OCI-LY7 (cell line): ENCODE measurements around the gene CABP4. TPM values are rescaled to one million over a fixed set of nuclear protein-coding genes. Genes with fewer than 3 reads are reported as not detected.
A peak's percentile ranks its signal among the peaks of the same experiment; 100 is the strongest.

Source experiments
- BruUV-seq: library from RNA; stranded (reverse); fragments of 400-500 nt; replicated peaks from 2 replicates; lab custom pipeline; 2021; lab: Mats Ljungman, UMichigan
- CTCF ChIA-PET: fragments of 300-600 bp; sonication (Branson Sonifier 250); formaldehyde crosslinking; loops from one replicate; lab custom pipeline; 2022; ENCODE audit warnings: antibody characterized with exemption; ENCODE audit not compliant: unreplicated experiment; lab: Charles Lee
- POLR2A ChIA-PET: fragments of 300-600 bp; sonication (Branson Sonifier 250); formaldehyde crosslinking; loops from one replicate; lab custom pipeline; 2022; ENCODE audit warnings: antibody characterized with exemption; lab: Charles Lee
- DNase-seq: peaks from one replicate; pipeline ENCODE4 v3.0.0-alpha.2; 2015; ENCODE audit warnings: low spot score
- H2AFZ ChIP-seq: fragments of 200-600 bp; sonication (generic), shearing (Covaris generic); 2 replicates; pipeline ENCODE4 v1.6.1; 2014; ENCODE audit warnings: mild to moderate bottlenecking, antibody characterized with exemption, low read length, moderate library complexity
- H3K27ac ChIP-seq: fragments of 200-600 bp; sonication (generic); 2 replicates; pipeline ENCODE4 v1.5.1; 2014; ENCODE audit warnings: mixed run types, low read depth, mild to moderate bottlenecking, moderate library complexity, low read length, inconsistent platforms; ENCODE audit not compliant: poor library complexity, severe bottlenecking
- H3K36me3 ChIP-seq: fragments of 200-600 bp; sonication (generic); 2 replicates; pipeline ENCODE4 v1.6.1; 2014; ENCODE audit warnings: mild to moderate bottlenecking, antibody characterized with exemption, low read length, moderate library complexity, mixed read lengths; ENCODE audit not compliant: insufficient read depth
- H3K4me1 ChIP-seq: fragments of 200-600 bp; sonication (generic); 2 replicates; pipeline ENCODE4 v1.5.1; 2014; ENCODE audit warnings: mild to moderate bottlenecking, low read length; ENCODE audit not compliant: insufficient read depth, poor library complexity, severe bottlenecking
- H3K4me2 ChIP-seq: fragments of 200-600 bp; sonication (generic); 2 replicates; pipeline ENCODE4 v1.6.1; 2014; ENCODE audit warnings: mild to moderate bottlenecking, low read length
- H3K4me3 ChIP-seq: fragments of 200-600 bp; sonication (generic); 2 replicates; pipeline ENCODE4 v1.5.1; 2014; ENCODE audit warnings: mild to moderate bottlenecking, low read depth, low read length; ENCODE audit not compliant: poor library complexity, severe bottlenecking
- H3K79me2 ChIP-seq: fragments of 200-600 bp; sonication (generic); 2 replicates; pipeline ENCODE4 v1.6.1; 2016; ENCODE audit warnings: low read depth, mild to moderate bottlenecking, low read length, moderate library complexity, mixed read lengths; ENCODE audit not compliant: insufficient read depth
- H3K9me2 ChIP-seq: fragments of 200-600 bp; sonication (generic); 2 replicates; pipeline ENCODE4 v1.6.1; 2016; ENCODE audit warnings: mild to moderate bottlenecking, low read length, mixed read lengths; ENCODE audit not compliant: insufficient read depth
- H3K9me3 ChIP-seq: fragments of 200-600 bp; sonication (generic); 2 replicates; pipeline ENCODE4 v1.6.1; 2014; ENCODE audit warnings: mild to moderate bottlenecking, mixed run types, low read length, mixed read lengths
- H4K20me1 ChIP-seq: fragments of 200-600 bp; sonication (generic); 2 replicates; pipeline ENCODE4 v1.6.1; 2014; ENCODE audit warnings: mild to moderate bottlenecking, antibody characterized with exemption, low read length, moderate library complexity, mixed read lengths; ENCODE audit not compliant: insufficient read depth
- CTCF ChIP-seq: fragments of 200-600 bp; sonication (generic); conservative IDR thresholded peaks from 2 replicates; pipeline ENCODE4 v1.5.1; 2014; ENCODE audit warnings: mild to moderate bottlenecking, antibody characterized with exemption, low read length, moderate library complexity, mixed read lengths
- EZH2phosphoT487 ChIP-seq: fragments of 200-600 bp; sonication (generic); IDR thresholded peaks from 2 replicates; pipeline ENCODE4 v1.6.1; 2018; ENCODE audit warnings: low read depth, borderline replicate concordance, mild to moderate bottlenecking, mixed run types, antibody characterized with exemption, low read length, moderate library complexity, mixed read lengths
- intact Hi-C: fragments of 100-400 bp; cut with micrococcal nuclease; formaldehyde crosslinking; loops from one replicate; pipeline ENCODE4 v1.10.0; 2022; ENCODE audit not compliant: unreplicated experiment
- total RNA-seq, 2 experiments: library from RNA; depleted of rRNA in 1 of 2; stranded (reverse); fragments of >200 nt in 1 of 2; shearing (Covaris generic) in 1 of 2; gene quantifications; 2 replicates each; pipeline ENCODE4 v1.2.3, GENCODE V29; 2014 to 2022

The CABP4 gene
- total RNA-seq, 2 experiments from 2014 or later, result 3.0 to 11.5 TPM

GRCh38 chr11:67463186-67463585 is 8.0 kb downstream of the CABP4 start:
- H3K4me2 ChIP-seq, result no peak overlapping the region
- intact Hi-C loops, result no loop called here
- no peak overlapping the region for H3K27ac ChIP-seq
- ChIA-PET CTCF (no interaction called here), POLR2A (interaction anchor here (0.7 kb wide), 1 partner anchor 11 kb away, joined by 4 read pairs; no protein-coding TSS in a partner anchor)
- peaks cover 16% of the 10 kb centered on the region; the same call in 1 of the 2 replicates for H3K79me2 ChIP-seq
- no peaks in the 10 kb centered on the region; the same call in 1 of the 2 replicates for H3K36me3 ChIP-seq
- no peak overlapping the region for H2AFZ ChIP-seq
- TF ChIP-seq CTCF (no peak), EZH2phosphoT487 (no peak)
- H3K4me1 ChIP-seq, result peaks cover 77% of the 10 kb centered on the region
- no peak overlapping the region for H3K4me3 ChIP-seq
- DNase-seq, result no peak
- no peaks in the 10 kb centered on the region for H3K9me2 ChIP-seq
- no TSS peak for BruUV-seq
- H3K9me3 ChIP-seq, result no peaks in the 10 kb centered on the region
- no peaks in the 10 kb centered on the region for H4K20me1 ChIP-seq

- Histone ChIP-seq H3K4me3 (peak overlapping the region; percentile 89), H3K27ac (peak overlapping the region; percentile 69), H3K9me2 (no peaks in the 10 kb centered on the region), H3K79me2 (peaks cover 23% of the 10 kb centered on the region; the same call in 1 of the 2 replicates), H2AFZ (0 out of 2 replicates have a peak overlapping the region, but pooled peaks have one; percentile 9), H3K4me2 (peak overlapping the region; percentile 93), H3K9me3 (no peaks in the 10 kb centered on the region), H3K36me3 (no peaks in the 10 kb centered on the region; the same call in 1 of the 2 replicates), H4K20me1 (no peaks in the 10 kb centered on the region), H3K4me1 (peaks cover 72% of the 10 kb centered on the region)
- TF ChIP-seq CTCF, result no peak
- TF ChIP-seq EZH2phosphoT487, result no peak
- no peak for DNase-seq
- ChIA-PET CTCF (no interaction called here), POLR2A (interaction anchor here (0.7 kb wide), 1 partner anchor 12 kb away, joined by 4 read pairs; no protein-coding TSS in a partner anchor)
- no TSS peak for BruUV-seq
- intact Hi-C loops, result loop anchor here (1.0 kb wide), 1 partner anchor 27 kb away; the partner anchor contains the start of gene PTPRCAP
Measured at GRCh38 chr11:67463680-67464410, 8.7 kb downstream of the CABP4 start.
